Astrocyte (in vitro differentiated cells and primary cell): ENCODE results near the gene PHF19. TPM values are rescaled to one million over a fixed set of nuclear protein-coding genes. Genes with fewer than 3 reads are reported as not detected.

Experiments
- DNase-seq: peaks from one replicate; pipeline ENCODE4 v3.0.0-alpha.2; 2010; ENCODE audit warnings: low read depth
- FAIRE-seq: peaks from 2 replicates; lab custom pipeline; 2011; peaks lifted over from hg19 to GRCh38; lab: Jason Lieb, UNC
- H2AFZ ChIP-seq: 2 replicates; pipeline ENCODE4 v1.6.0; 2012; ENCODE audit warnings: low read depth, low read length, inconsistent platforms
- H3K27ac ChIP-seq: 2 replicates; pipeline ENCODE4 v1.5.1; 2011; ENCODE audit warnings: low read depth, low read length, inconsistent platforms
- H3K27me3 ChIP-seq: 2 replicates; pipeline ENCODE4 v1.6.0; 2011; ENCODE audit warnings: low read length, inconsistent platforms; ENCODE audit not compliant: insufficient read depth
- H3K36me3 ChIP-seq: 2 replicates; pipeline ENCODE4 v1.5.1; 2011; ENCODE audit warnings: low read length, inconsistent platforms; ENCODE audit not compliant: insufficient read depth
- H3K4me1 ChIP-seq: 2 replicates; pipeline ENCODE4 v1.5.1; 2011; ENCODE audit warnings: low read length, inconsistent platforms; ENCODE audit not compliant: insufficient read depth
- H3K4me2 ChIP-seq: 2 replicates; pipeline ENCODE4 v1.6.0; 2012; ENCODE audit warnings: low read length, inconsistent platforms
- H3K4me3 ChIP-seq: 2 replicates; pipeline ENCODE4 v1.5.1; 2011; ENCODE audit warnings: low read depth, mild to moderate bottlenecking, low read length, inconsistent platforms; ENCODE audit not compliant: insufficient read depth
- H3K79me2 ChIP-seq: 2 replicates; pipeline ENCODE4 v1.6.0; 2012; ENCODE audit warnings: mild to moderate bottlenecking, low read length, inconsistent platforms; ENCODE audit not compliant: insufficient read depth
- H3K9ac ChIP-seq: 2 replicates; pipeline ENCODE4 v1.6.0; 2012; ENCODE audit warnings: mild to moderate bottlenecking, low read length, inconsistent platforms
- H3K9me3 ChIP-seq: 2 replicates; pipeline ENCODE4 v1.5.1; 2012; ENCODE audit warnings: low read depth, mild to moderate bottlenecking, low read length, inconsistent platforms; ENCODE audit not compliant: insufficient read depth
- H4K20me1 ChIP-seq: 2 replicates; pipeline ENCODE4 v1.6.0; 2012; ENCODE audit warnings: low read length, inconsistent platforms; ENCODE audit not compliant: insufficient read depth
- H3K27ac Mint-ChIP-seq: one replicate; pipeline ENCODE4 v1.8.0; 2021; ENCODE audit warnings: mild to moderate bottlenecking, mixed read lengths; ENCODE audit not compliant: unreplicated experiment
- H3K27me3 Mint-ChIP-seq: one replicate; pipeline ENCODE4 v1.8.0; 2021; ENCODE audit warnings: low read depth, mixed read lengths; ENCODE audit not compliant: unreplicated experiment
- H3K36me3 Mint-ChIP-seq: one replicate; pipeline ENCODE4 v1.8.0; 2021; ENCODE audit warnings: low read depth, mixed read lengths; ENCODE audit not compliant: unreplicated experiment
- H3K4me1 Mint-ChIP-seq: one replicate; pipeline ENCODE4 v1.8.0; 2021; ENCODE audit warnings: low read depth, mixed read lengths; ENCODE audit not compliant: unreplicated experiment
- H3K4me3 Mint-ChIP-seq: one replicate; pipeline ENCODE4 v1.8.0; 2021; ENCODE audit warnings: mild to moderate bottlenecking, moderate library complexity, mixed read lengths; ENCODE audit not compliant: unreplicated experiment
- H3K9me3 Mint-ChIP-seq: one replicate; pipeline ENCODE4 v1.8.0; 2021; ENCODE audit warnings: mild to moderate bottlenecking, mixed read lengths; ENCODE audit not compliant: unreplicated experiment
- CTCF ChIP-seq: IDR thresholded peaks from 2 replicates; pipeline ENCODE4 v1.5.1; 2011; ENCODE audit warnings: low read depth, mild to moderate bottlenecking, inconsistent platforms, low read length, moderate library complexity; ENCODE audit not compliant: insufficient read depth
- EZH2 ChIP-seq: IDR thresholded peaks from 2 replicates; pipeline ENCODE4 v1.6.1; 2012; ENCODE audit warnings: mild to moderate bottlenecking, low read length, inconsistent platforms; ENCODE audit not compliant: insufficient read depth
- total RNA-seq: library from RNA; stranded (reverse); gene quantifications from 2 replicates; pipeline ENCODE4 v1.2.1, GENCODE V29; 2021

Gene PHF19
- total RNA-seq, 1 donor from 2014 or later = 19.5 TPM

- Mint-ChIP-seq H3K4me1 (peaks cover 15% of the 10 kb centered on the region), H3K9me3 (peaks cover 1% of the 10 kb centered on the region), H3K36me3 (no peaks in the 10 kb centered on the region), H3K27me3 (peaks cover 4% of the 10 kb centered on the region), H3K4me3 (no peak overlapping the region), H3K27ac (no peak overlapping the region)
- H3K4me3 ChIP-seq = no peak overlapping the region
- DNase-seq (no peak), FAIRE-seq (no peak)
- no peaks in the 10 kb centered on the region for H3K36me3 ChIP-seq
- no peaks in the 10 kb centered on the region for H4K20me1 ChIP-seq
- no peaks in the 10 kb centered on the region for H3K79me2 ChIP-seq
- no peak for TF ChIP-seq CTCF
- no peak overlapping the region for H3K27ac ChIP-seq
- H3K9me3 ChIP-seq = no peaks in the 10 kb centered on the region
- H3K27me3 ChIP-seq = peaks cover 6% of the 10 kb centered on the region
- no peak overlapping the region for H3K4me2 ChIP-seq
- H2AFZ ChIP-seq = no peak overlapping the region
- H3K9ac ChIP-seq = no peak overlapping the region
- H3K4me1 ChIP-seq = peaks cover 10% of the 10 kb centered on the region
Measured at GRCh38 chr9:120882935-120883607, 6.1 kb upstream of the PHF19 start.

- no peak overlapping the region for H2AFZ ChIP-seq
- Mint-ChIP-seq H3K27me3 (peaks cover 4% of the 10 kb centered on the region), H3K4me1 (peaks cover 3% of the 10 kb centered on the region), H3K36me3 (no peaks in the 10 kb centered on the region), H3K9me3 (peaks cover 1% of the 10 kb centered on the region), H3K4me3 (no peak overlapping the region), H3K27ac (no peak overlapping the region)
- peaks cover 18% of the 10 kb centered on the region for H3K4me1 ChIP-seq
- no peak overlapping the region for H3K9ac ChIP-seq
- H3K9me3 ChIP-seq = no peaks in the 10 kb centered on the region
- no peaks in the 10 kb centered on the region for H4K20me1 ChIP-seq
- H3K4me2 ChIP-seq = no peak overlapping the region
- DNase-seq = no peak
- H3K27me3 ChIP-seq = peaks cover 6% of the 10 kb centered on the region
- no peak overlapping the region for H3K27ac ChIP-seq
- peaks cover 15% of the 10 kb centered on the region for H3K79me2 ChIP-seq
- H3K36me3 ChIP-seq = no peaks in the 10 kb centered on the region
- TF ChIP-seq CTCF = no peak
- no peak for TF ChIP-seq EZH2
- no peak for FAIRE-seq
- no peak overlapping the region for H3K4me3 ChIP-seq
Measured at GRCh38 chr9:120879446-120879845, 2.5 kb upstream of the PHF19 start.
